ENCODE measurements around the gene ZNF658.
"Not testable (repeated sequence)": the region's sequence is repeated elsewhere in the genome, so short reads cannot be mapped to it uniquely, and the experiment has no call there.

ZNF658 gene

DNA sequence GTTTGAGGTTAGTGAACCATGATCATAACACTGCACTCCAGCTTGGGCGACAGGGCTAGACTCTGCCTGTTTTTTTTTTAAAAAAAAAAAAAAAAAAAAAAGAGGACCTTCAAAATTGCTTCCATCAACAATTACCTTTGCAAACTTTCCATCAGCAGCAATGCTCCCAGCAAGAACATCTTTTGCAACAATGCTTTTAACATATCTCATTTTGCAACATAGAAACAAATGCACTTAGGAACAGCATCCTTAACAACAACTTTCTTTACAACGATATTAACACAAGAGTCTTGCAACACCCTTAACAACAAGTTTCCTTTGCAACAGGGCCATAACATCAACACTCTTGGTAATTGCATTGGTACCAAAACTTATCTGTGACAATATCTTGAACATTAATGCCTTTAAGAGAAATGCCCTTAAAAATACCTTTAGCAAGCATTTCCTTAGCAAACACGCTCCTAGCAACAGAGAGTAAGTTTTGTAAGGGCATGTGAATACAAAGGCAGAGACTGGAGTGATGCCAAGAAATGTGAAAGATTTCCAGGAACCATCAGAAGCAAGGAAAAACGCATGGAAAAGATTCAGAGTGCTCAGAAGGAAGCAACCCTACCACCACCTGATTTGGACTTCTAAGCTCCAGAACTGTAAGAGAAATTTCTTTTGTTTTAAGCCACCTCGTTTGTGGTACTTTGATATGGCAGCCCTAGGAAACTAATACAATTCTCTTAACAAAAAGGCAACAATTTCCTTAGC, 42.1 kb downstream of the ZNF658 start:
- not testable (repeated sequence) for H3K4me1 ChIP-seq (ENCODE audit: insufficient read depth, low read length); H2AFZ ChIP-seq (ENCODE audit: low read depth, low read length); H3K36me3 ChIP-seq (ENCODE audit: insufficient read depth, low read length); H3K4me3 ChIP-seq (ENCODE audit: low read length); H3K9me3 ChIP-seq (ENCODE audit: low read length); H3K27me3 ChIP-seq (ENCODE audit: insufficient read depth, low read length)

DNA sequence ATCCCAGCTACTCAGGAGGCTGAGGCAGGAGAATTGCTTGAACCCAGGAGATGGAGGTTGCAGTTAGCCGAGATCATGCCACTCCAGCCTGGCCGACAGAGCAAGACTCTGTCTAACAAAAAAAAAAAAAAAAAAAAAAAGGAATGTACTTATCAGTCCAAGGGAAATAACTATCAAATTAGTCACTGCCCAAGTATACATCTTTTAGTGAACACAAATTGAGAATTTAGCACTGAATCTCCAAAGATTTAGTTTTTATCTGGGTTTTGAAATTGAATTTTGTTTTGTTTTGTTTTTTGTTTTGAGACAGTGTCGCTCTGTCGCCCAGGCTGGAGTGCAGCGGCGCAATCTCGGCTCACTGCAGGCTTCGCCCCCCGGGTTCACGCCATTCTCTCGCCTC, 52.1 kb downstream of the ZNF658 start:
- not testable (repeated sequence) for H3K27me3 ChIP-seq (ENCODE audit: insufficient read depth, low read length); H3K4me1 ChIP-seq (ENCODE audit: insufficient read depth, low read length); H2AFZ ChIP-seq (ENCODE audit: low read depth, low read length); H3K9me3 ChIP-seq (ENCODE audit: low read length); H3K4me3 ChIP-seq (ENCODE audit: low read length); H3K36me3 ChIP-seq (ENCODE audit: insufficient read depth, low read length)

All from neuron (in vitro differentiated cells).